NK-92 treated with Interleukin-12 subunit alpha and Interleukin-12 subunit beta, amount 100 ng/mL, for 24 hours (cell line): Measurements from ENCODE around the gene MYF5.

Source experiments
- DNase-seq: peaks from one replicate; lab custom pipeline; 2025; lab: John Stamatoyannopoulos, UW

Gene MYF5

DNA sequence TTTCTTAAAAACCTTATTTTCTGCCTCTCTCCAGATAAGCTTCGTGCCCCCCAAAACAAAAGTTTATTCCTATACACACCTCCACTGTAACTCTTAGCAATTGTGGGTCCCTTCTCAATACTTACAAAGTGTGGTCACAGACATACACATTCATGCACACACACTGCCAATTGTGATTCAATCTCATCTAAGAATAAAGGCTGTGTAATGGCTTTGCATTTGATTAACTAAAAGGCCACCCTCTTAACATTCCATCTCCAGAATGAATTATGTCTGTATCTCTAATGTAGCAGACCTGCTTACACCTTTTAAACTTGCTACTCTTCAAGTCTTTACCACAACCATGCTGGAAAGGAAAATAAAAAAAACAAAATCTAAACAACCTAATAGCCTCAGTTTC lies 49.5 kb downstream of the MYF5 start:
- DNase-seq: no peak

DNA sequence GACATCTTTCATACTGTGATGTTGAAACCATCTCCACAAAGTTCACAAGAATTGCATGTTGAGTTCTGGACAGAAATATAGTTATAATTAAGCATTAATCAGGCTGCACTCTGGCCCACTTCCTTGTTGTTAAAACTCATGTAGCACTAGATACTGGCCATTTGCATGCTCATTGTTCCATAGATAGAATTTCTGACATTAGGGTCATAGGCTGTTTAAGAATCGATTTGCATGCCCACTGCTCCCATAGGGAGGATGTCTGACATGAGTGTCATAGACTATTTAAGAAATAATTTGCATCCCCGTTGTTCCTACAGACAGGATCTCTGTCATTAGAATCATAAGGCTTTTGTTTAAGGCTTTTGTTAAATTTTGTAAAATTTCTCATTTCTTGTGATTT lies 50.2 kb downstream of the MYF5 start:
- DNase-seq: no peak
